H1 (cell line): ENCODE data around the gene CMSS1. TPM values are rescaled to one million over a fixed set of nuclear protein-coding genes. Genes with fewer than 3 reads are reported as not detected.

ENCODE experiments used
- CTCF ChIA-PET: fragments of 300-600 bp; sonication (Branson Sonifier 250); formaldehyde crosslinking; loops from one replicate; lab custom pipeline; 2021; ENCODE audit not compliant: partially characterized antibody; lab: Charles Lee
- POLR2A ChIA-PET: fragments of 300-600 bp; sonication (Branson Sonifier 250); formaldehyde crosslinking; loops from one replicate; lab custom pipeline; 2021; ENCODE audit warnings: inconsistent platforms; ENCODE audit not compliant: partially characterized antibody; lab: Charles Lee
- DNase-seq, 2 experiments: peaks; one replicate each; pipeline versions ENCODE4 v3.0.0 to v3.0.0-alpha.2; 2010 to 2022; ENCODE audit warnings: low spot score in 2 of 2, low read depth in 1 of 2, mixed read lengths in 1 of 2
- FAIRE-seq: peaks from 2 replicates; lab custom pipeline; 2011; peaks lifted over from hg19 to GRCh38; lab: Jason Lieb, UNC
- H2AFZ ChIP-seq: 2 replicates; pipeline ENCODE4 v1.8.1; 2012; ENCODE audit warnings: low read length, inconsistent platforms
- H2AK5ac ChIP-seq: 2 replicates; pipeline ENCODE4 v1.6.1; 2013; ENCODE audit warnings: low read depth, low read length
- H2BK120ac ChIP-seq: replicated peaks from 2 replicates; pipeline ENCODE3; 2013; ENCODE audit warnings: low read depth, low read length, inconsistent platforms
- H2BK12ac ChIP-seq: 2 replicates; pipeline ENCODE4 v1.6.1; 2013; ENCODE audit warnings: low read depth, low read length
- H2BK15ac ChIP-seq: 2 replicates; pipeline ENCODE4 v1.6.1; 2013; ENCODE audit warnings: low read length
- H2BK20ac ChIP-seq: 2 replicates; pipeline ENCODE4 v1.6.1; 2013; ENCODE audit warnings: low read length
- H2BK5ac ChIP-seq: 2 replicates; pipeline ENCODE4 v1.6.1; 2013; ENCODE audit warnings: low read depth, low read length
- H3K14ac ChIP-seq: 2 replicates; pipeline ENCODE4 v1.6.1; 2013; ENCODE audit warnings: inconsistent platforms; ENCODE audit not compliant: insufficient read length
- H3K18ac ChIP-seq: 2 replicates; pipeline ENCODE4 v1.6.1; 2013; ENCODE audit warnings: low read length; ENCODE audit errors: extremely low read depth
- H3K23ac ChIP-seq: 2 replicates; pipeline ENCODE4 v1.6.1; 2013; ENCODE audit warnings: inconsistent platforms; ENCODE audit not compliant: insufficient read length
- H3K23me2 ChIP-seq: 2 replicates; pipeline ENCODE4 v1.6.1; 2013; ENCODE audit warnings: low read depth, low read length
- H3K27ac ChIP-seq: 2 replicates; pipeline ENCODE4 v1.6.1; 2011; ENCODE audit warnings: low read depth, low read length, inconsistent platforms
- H3K27me3 ChIP-seq, 4 experiments: replicated peaks in 1 of 4; 1 replicate in 1 of 4; 2 replicates in 3 of 4; pipeline versions ENCODE4 v1.6.1 to v1.8.1; 2011 to 2013; ENCODE audit warnings: low read length in 3 of 4, mild to moderate bottlenecking in 3 of 4, inconsistent platforms in 2 of 4, mixed read lengths in 2 of 4, moderate library complexity in 1 of 4; ENCODE audit not compliant: control insufficient read depth in 3 of 4, insufficient read depth in 3 of 4; ENCODE audit errors: extremely low read depth in 1 of 4
- H3K36me3 ChIP-seq, 4 experiments: 2 replicates each; pipeline versions ENCODE4 v1.6.1 to v1.8.1; 2011 to 2013; ENCODE audit warnings: mild to moderate bottlenecking in 4 of 4, low read length in 3 of 4, moderate library complexity in 2 of 4, control low read depth in 1 of 4, inconsistent platforms in 1 of 4; ENCODE audit not compliant: insufficient read depth in 4 of 4, control insufficient read depth in 2 of 4
- H3K4ac ChIP-seq: replicated peaks from 2 replicates; pipeline ENCODE3; 2013; ENCODE audit warnings: low read length, low read depth, mixed read lengths, inconsistent platforms; ENCODE audit not compliant: insufficient read length
- H3K4me1 ChIP-seq, 4 experiments: replicated peaks in 1 of 4; 1 replicate in 1 of 4; 2 replicates in 3 of 4; pipeline versions ENCODE4 v1.6.1 to v1.8.1; 2011 to 2013; ENCODE audit warnings: low read length in 3 of 4, inconsistent platforms in 2 of 4, mixed read lengths in 1 of 4; ENCODE audit not compliant: insufficient read depth in 4 of 4, control insufficient read depth in 3 of 4
- H3K4me2 ChIP-seq, 2 experiments: 2 replicates each; pipeline versions ENCODE4 v1.6.1 to v1.8.1; 2011 to 2013; ENCODE audit warnings: low read depth in 2 of 2, low read length in 2 of 2, control low read depth in 1 of 2, inconsistent platforms in 1 of 2, mild to moderate bottlenecking in 1 of 2; ENCODE audit not compliant: insufficient read depth in 1 of 2
- H3K4me3 ChIP-seq, 4 experiments: fragments of 200-600, 300-600 bp in 1 of 4; sonication (generic), shearing (Covaris generic), sonication (Bioruptor Twin) in 1 of 4; 2 replicates each; pipeline versions ENCODE4 v1.5.1 to v1.8.1; 2011 to 2016; ENCODE audit warnings: low read length in 4 of 4, low read depth in 3 of 4, control low read depth in 2 of 4, inconsistent platforms in 2 of 4, mild to moderate bottlenecking in 2 of 4, mixed read lengths in 1 of 4, moderate library complexity in 1 of 4; ENCODE audit not compliant: insufficient read depth in 2 of 4; ENCODE audit errors: extremely low read depth in 1 of 4
- H3K56ac ChIP-seq: replicated peaks from 2 replicates; pipeline ENCODE3; 2013; ENCODE audit warnings: low read depth, mild to moderate bottlenecking, mixed read lengths, low read length, inconsistent platforms; ENCODE audit not compliant: insufficient read length
- H3K79me1 ChIP-seq: 2 replicates; pipeline ENCODE4 v1.6.1; 2013; ENCODE audit warnings: low read depth, low read length, control low read depth
- H3K79me2 ChIP-seq, 2 experiments: 2 replicates each; pipeline versions ENCODE4 v1.6.1 to v1.8.1; 2012 to 2013; ENCODE audit warnings: low read length in 2 of 2, mild to moderate bottlenecking in 2 of 2, inconsistent platforms in 1 of 2; ENCODE audit not compliant: insufficient read depth in 2 of 2, control insufficient read depth in 1 of 2
- H3K9ac ChIP-seq, 4 experiments: replicated peaks in 1 of 4; 1 replicate in 1 of 4; 2 replicates in 3 of 4; pipeline versions ENCODE4 v1.6.1 to v1.8.1; 2011 to 2013; ENCODE audit warnings: low read depth in 3 of 4, low read length in 3 of 4, control low read depth in 2 of 4, mild to moderate bottlenecking in 2 of 4, moderate library complexity in 2 of 4, inconsistent platforms in 1 of 4; ENCODE audit errors: extremely low read depth in 1 of 4
- H3K9me3 ChIP-seq, 2 experiments: 2 replicates each; pipeline versions ENCODE4 v1.6.1 to v1.8.1; 2012 to 2013; ENCODE audit warnings: mild to moderate bottlenecking in 2 of 2, moderate library complexity in 2 of 2, control low read depth in 1 of 2, inconsistent platforms in 1 of 2, low read depth in 1 of 2, low read length in 1 of 2, mixed read lengths in 1 of 2; ENCODE audit not compliant: insufficient read depth in 2 of 2
- H4K20me1 ChIP-seq, 2 experiments: replicated peaks in 1 of 2; 2 replicates each; pipeline versions ENCODE3 to v1.8.1; 2011 to 2013; ENCODE audit warnings: inconsistent platforms in 2 of 2, low read length in 2 of 2, mild to moderate bottlenecking in 1 of 2; ENCODE audit not compliant: insufficient read depth in 2 of 2, control insufficient read depth in 1 of 2
- H4K5ac ChIP-seq: 2 replicates; pipeline ENCODE4 v1.6.1; 2013; ENCODE audit warnings: low read length, low read depth, mixed read lengths, inconsistent platforms; ENCODE audit not compliant: insufficient read length
- H4K8ac ChIP-seq: 2 replicates; pipeline ENCODE4 v1.8.0; 2013; ENCODE audit warnings: mild to moderate bottlenecking, moderate library complexity, low read length, inconsistent platforms; ENCODE audit not compliant: insufficient read depth; ENCODE audit errors: extremely low read depth
- H4K91ac ChIP-seq: replicated peaks from 2 replicates; pipeline ENCODE3; 2013; ENCODE audit warnings: low read length, mixed read lengths, inconsistent platforms; ENCODE audit not compliant: insufficient read length
- CEBPB ChIP-seq: IDR thresholded peaks from 2 replicates; pipeline ENCODE4 v1.6.1; 2012; ENCODE audit warnings: low read depth, low read length
- CHD2 ChIP-seq: IDR thresholded peaks from 2 replicates; pipeline ENCODE4 v1.6.1; 2012; ENCODE audit warnings: low read length, improper control_type of control experiment
- E2F6 ChIP-seq: IDR thresholded peaks from 2 replicates; pipeline ENCODE4 v1.6.1; 2012; ENCODE audit warnings: inconsistent platforms
- EP300 ChIP-seq, 2 experiments: IDR thresholded peaks; 1 replicate in 1 of 2; 2 replicates in 1 of 2; pipeline ENCODE4 v1.6.1; 2011 to 2012; ENCODE audit warnings: low read depth in 2 of 2, low read length in 2 of 2, mild to moderate bottlenecking in 2 of 2, borderline replicate concordance in 1 of 2, inconsistent platforms in 1 of 2, moderate library complexity in 1 of 2
- GABPA ChIP-seq: IDR thresholded peaks from 2 replicates; pipeline ENCODE4 v1.6.1; 2011; ENCODE audit warnings: mild to moderate bottlenecking, low read length, moderate library complexity, borderline replicate concordance; ENCODE audit not compliant: insufficient read depth
- JUN ChIP-seq: IDR thresholded peaks from 2 replicates; pipeline ENCODE4 v1.6.1; 2011; ENCODE audit warnings: low read depth, mild to moderate bottlenecking, improper control_type of control experiment, low read length
- KDM1A ChIP-seq: fragments of 200-600, 300-600 bp; sonication (generic); IDR thresholded peaks from 2 replicates; pipeline ENCODE4 v1.7.1; 2016; ENCODE audit warnings: mild to moderate bottlenecking, low read length, borderline replicate concordance
- KDM5A ChIP-seq: fragments of 200-600 bp; IDR thresholded peaks from 2 replicates; pipeline ENCODE4 v1.7.1; 2012; ENCODE audit warnings: mild to moderate bottlenecking, low read length, inconsistent platforms, mixed read lengths
- RXRA ChIP-seq: IDR thresholded peaks from 2 replicates; pipeline ENCODE4 v1.6.1; 2011; ENCODE audit warnings: low read depth, mild to moderate bottlenecking, low read length, moderate library complexity; ENCODE audit not compliant: insufficient read depth
- SAP30 ChIP-seq: fragments of 300-600 bp; sonication (generic); IDR thresholded peaks from 2 replicates; pipeline ENCODE4 v1.7.1; 2012; ENCODE audit warnings: low read length, moderate library complexity, mild to moderate bottlenecking, inconsistent platforms; ENCODE audit not compliant: insufficient read depth, insufficient replicate concordance
- TBP ChIP-seq: IDR thresholded peaks from 2 replicates; pipeline ENCODE4 v1.6.1; 2011; ENCODE audit warnings: low read depth, low read length, improper control_type of control experiment
- YY1 ChIP-seq: IDR thresholded peaks from 2 replicates; pipeline ENCODE4 v1.6.1; 2011; ENCODE audit warnings: low read depth, mild to moderate bottlenecking, low read length
- WGBS, 2 experiments: shearing (Covaris generic) in 1 of 2; methylation state at CpG; one replicate each; pipeline versions ENCODE4 v1.1.6 to v1.1.7; 2013 to 2015; ENCODE audit warnings: low lambda C conversion rate in 2 of 2, mixed read lengths in 2 of 2, inconsistent platforms in 1 of 2, low coverage in 1 of 2, missing lambda C conversion rate in 1 of 2; ENCODE audit not compliant: insufficient replicate concordance in 2 of 2, insufficient coverage in 1 of 2, insufficient read length in 1 of 2; ENCODE audit errors: extremely low coverage in 1 of 2, missing lambda C conversion rate in 1 of 2; 5-methylcytosine and 5-hydroxymethylcytosine counted together
- polyA plus RNA-seq, 7 experiments: library from polyadenylated mRNA; depleted of rRNA in 3 of 7; stranded (reverse) in 5 of 7; unstranded in 2 of 7; fragments of >200 nt in 5 of 7; fragments of 200-250 nt in 2 of 7; gene quantifications; 1 replicate in 5 of 7; 2 replicates in 1 of 7; 4 replicates in 1 of 7; pipeline versions ENCODE4 v1.2.1 to v1.2.3, GENCODE V29; 2011 to 2013; ENCODE audit warnings: missing spikeins in 2 of 7, mixed read lengths in 2 of 7
- total RNA-seq: library from RNA; stranded (reverse); fragmentation: NEBNext Ultra II Directional; extraction: Animal tissue kit (Norgen Biotek cat#: 25700); gene quantifications from 2 replicates; pipeline ENCODE4 v1.2.1, GENCODE V29; 2021

CMSS1 gene
- total and polyA plus RNA-seq, 2 of the 8 experiments (the other 6 are each of a cell fraction or from before 2014, with no cell fraction given): 15.2 to 75.1 TPM

DNA sequence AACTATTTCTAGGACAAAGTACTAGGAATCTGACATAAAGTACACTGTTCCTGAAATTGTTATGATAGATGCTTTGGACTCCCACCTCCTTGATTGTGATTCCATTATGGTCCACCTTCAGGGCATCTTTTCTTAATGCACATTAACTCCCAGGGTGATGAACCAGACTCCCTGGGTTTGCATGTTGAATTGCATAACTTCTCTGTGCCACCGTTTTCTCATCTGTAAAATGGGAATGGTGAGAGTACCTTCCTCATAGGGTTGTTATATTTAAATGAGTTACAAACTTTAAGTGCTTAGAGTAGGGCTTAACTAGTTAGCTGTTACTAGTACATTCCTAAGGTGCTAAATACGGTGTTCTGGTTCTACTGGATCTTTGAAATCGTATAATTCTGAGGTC lies 81.9 kb downstream of the CMSS1 start:
- no peak overlapping the region for H3K56ac ChIP-seq
- DNase-seq (no peak), FAIRE-seq (no peak)
- H3K27me3 ChIP-seq: no peaks in the 10 kb centered on the region
- no peak overlapping the region for H3K4me2 ChIP-seq
- ChIA-PET CTCF (no interaction called here), POLR2A (no interaction called here)
- H2BK15ac ChIP-seq: no peak overlapping the region
- no peak overlapping the region for H2BK5ac ChIP-seq
- H2AFZ ChIP-seq: no peak overlapping the region
- no peak overlapping the region for H2AK5ac ChIP-seq
- no peak overlapping the region for H3K27ac ChIP-seq
- no peaks in the 10 kb centered on the region for H3K9me3 ChIP-seq
- no peaks in the 10 kb centered on the region for H4K20me1 ChIP-seq
- H3K18ac ChIP-seq: no peak overlapping the region
- no peak overlapping the region for H3K14ac ChIP-seq
- no peaks in the 10 kb centered on the region for H3K79me1 ChIP-seq
- WGBS, 2 experiments: 79% methylated on average over 3 of the region's 3 CpGs; no CpG with 5 or more reads in 1 of the 2 experiments
- no peaks in the 10 kb centered on the region for H3K36me3 ChIP-seq
- TF ChIP-seq CEBPB: 0 out of 2 replicates have a peak, but pooled peaks have one; percentile 8
- no peak for TF ChIP-seq JUN
- no peak for TF ChIP-seq YY1
- TF ChIP-seq EP300 (IDR thresholded peaks at IDR 0.05; ENCODE audit: borderline replicate concordance in 1 of 2, low read depth in 2 of 2, low read length in 2 of 2): no peak
- no peak for TF ChIP-seq KDM5A
- no peak for TF ChIP-seq E2F6
- no peak for TF ChIP-seq TBP
- no peak for TF ChIP-seq CHD2
- 0 out of 2 replicates have a peak, but pooled peaks have one; percentile 35 for TF ChIP-seq KDM1A
- TF ChIP-seq RXRA: no peak
- TF ChIP-seq SAP30: no peak
- no peak for TF ChIP-seq GABPA
- H2BK12ac ChIP-seq: no peak overlapping the region
- no peak overlapping the region for H3K9ac ChIP-seq
- no peak overlapping the region for H2BK20ac ChIP-seq
- no peak overlapping the region for H4K8ac ChIP-seq
- H3K4me1 ChIP-seq: peaks cover 0 to 5% (median 1%) of the 10 kb centered on the region in 4 experiments; a peak in 2 of 7 replicates
- no peak overlapping the region for H3K4ac ChIP-seq
- no peaks in the 10 kb centered on the region; a peak in 1 of 4 replicates for H3K79me2 ChIP-seq
- H4K5ac ChIP-seq: no peak overlapping the region
- H3K23me2 ChIP-seq: no peaks in the 10 kb centered on the region
- H2BK120ac ChIP-seq: no peak overlapping the region
- no peak overlapping the region for H3K4me3 ChIP-seq
- H4K91ac ChIP-seq: no peak overlapping the region
- no peak overlapping the region for H3K23ac ChIP-seq
